IMR-90 (cell line): ENCODE data around the gene ABCC4. TPM values are rescaled to one million over a fixed set of nuclear protein-coding genes. Genes with fewer than 3 reads are reported as not detected.
A peak's percentile ranks its signal among the peaks of the same experiment; 100 is the strongest.

Experiments
- ATAC-seq: fragments of 200-7000 bp; cut with Tn5 transposase; 2 replicates; pipeline ENCODE4 v1.9.1; 2020; ENCODE audit warnings: low read depth, mild to moderate bottlenecking, moderate library complexity
- BruUV-seq: library from RNA; stranded (reverse); fragments of 400-500 nt; replicated peaks from 2 replicates; lab custom pipeline; 2021; lab: Mats Ljungman, UMichigan
- CTCF ChIA-PET: fragments of 300-600 bp; formaldehyde crosslinking; extraction: SDS; loops from one replicate; lab custom pipeline; 2021; ENCODE audit warnings: antibody characterized with exemption; lab: Yijun Ruan, JAX
- POLR2A ChIA-PET: fragments of 300-600 bp; sonication (Branson Sonifier 250); formaldehyde crosslinking; loops from one replicate; lab custom pipeline; 2022; ENCODE audit warnings: antibody characterized with exemption; ENCODE audit not compliant: unreplicated experiment; lab: Charles Lee
- DNase-seq: peaks from one replicate; pipeline ENCODE4 v3.0.0; 2013
- H2AFZ ChIP-seq: replicated peaks from 2 replicates; pipeline ENCODE3; 2013; ENCODE audit warnings: low read length, mild to moderate bottlenecking; ENCODE audit not compliant: poor library complexity
- H2AK5ac ChIP-seq: 2 replicates; pipeline ENCODE4 v1.6.1; 2013; ENCODE audit warnings: low read depth, low read length, inconsistent platforms
- H2AK9ac ChIP-seq: replicated peaks from 2 replicates; pipeline ENCODE3; 2013; ENCODE audit warnings: mild to moderate bottlenecking, low read depth, low read length, moderate library complexity; ENCODE audit not compliant: poor library complexity
- H2BK120ac ChIP-seq: 2 replicates; pipeline ENCODE4 v1.6.1; 2013; ENCODE audit warnings: low read depth, low read length, inconsistent platforms
- H2BK15ac ChIP-seq: 3 replicates; pipeline ENCODE4 v1.6.1; 2013; ENCODE audit warnings: low read depth, low read length, inconsistent platforms
- H2BK20ac ChIP-seq: 2 replicates; pipeline ENCODE4 v1.6.1; 2013; ENCODE audit warnings: low read depth, mild to moderate bottlenecking, inconsistent platforms, low read length, moderate library complexity
- H2BK5ac ChIP-seq: 2 replicates; pipeline ENCODE4 v1.6.1; 2013; ENCODE audit warnings: mild to moderate bottlenecking, low read depth, low read length, inconsistent platforms; ENCODE audit not compliant: poor library complexity, severe bottlenecking
- H3K14ac ChIP-seq: replicated peaks from 2 replicates; pipeline ENCODE4 v1.6.1; 2013; ENCODE audit warnings: low read depth, low read length, inconsistent platforms
- H3K18ac ChIP-seq: 2 replicates; pipeline ENCODE4 v1.6.1; 2013; ENCODE audit warnings: low read depth, low read length, control low read depth
- H3K23ac ChIP-seq: 2 replicates; pipeline ENCODE4 v1.6.1; 2013; ENCODE audit warnings: low read depth, low read length, inconsistent platforms
- H3K27ac ChIP-seq: 2 replicates; pipeline ENCODE4 v1.5.1; 2013; ENCODE audit warnings: mild to moderate bottlenecking, control low read depth, low read length; ENCODE audit not compliant: insufficient read depth
- H3K27me3 ChIP-seq: 2 replicates; pipeline ENCODE4 v1.6.1; 2013; ENCODE audit warnings: low read length; ENCODE audit not compliant: control insufficient read depth, insufficient read depth
- H3K36me3 ChIP-seq: 2 replicates; pipeline ENCODE4 v1.6.1; 2013; ENCODE audit warnings: low read length, mixed read lengths; ENCODE audit not compliant: control insufficient read depth, insufficient read depth
- H3K4ac ChIP-seq: 2 replicates; pipeline ENCODE4 v1.6.1; 2013; ENCODE audit warnings: low read depth, low read length, inconsistent platforms
- H3K4me1 ChIP-seq: 2 replicates; pipeline ENCODE4 v1.6.1; 2013; ENCODE audit warnings: low read length, mixed read lengths; ENCODE audit not compliant: control insufficient read depth, insufficient read depth
- H3K4me2 ChIP-seq: 2 replicates; pipeline ENCODE4 v1.6.1; 2013; ENCODE audit warnings: low read depth, mild to moderate bottlenecking, control low read depth, low read length, moderate library complexity
- H3K4me3 ChIP-seq: 2 replicates; pipeline ENCODE4 v1.5.1; 2013; ENCODE audit warnings: low read depth, mild to moderate bottlenecking, control low read depth, low read length, moderate library complexity; ENCODE audit not compliant: insufficient read depth
- H3K56ac ChIP-seq: 2 replicates; pipeline ENCODE4 v1.6.1; 2013; ENCODE audit warnings: low read length, inconsistent platforms; ENCODE audit not compliant: insufficient read depth; ENCODE audit errors: extremely low read depth
- H3K79me1 ChIP-seq, 2 experiments: 2 replicates each; pipeline ENCODE4 v1.6.1; 2013; ENCODE audit warnings: low read length in 2 of 2, inconsistent platforms in 1 of 2, low read depth in 1 of 2
- H3K9ac ChIP-seq: 2 replicates; pipeline ENCODE4 v1.6.1; 2013; ENCODE audit warnings: low read depth, low read length, control low read depth
- H3K9me1 ChIP-seq: 2 replicates; pipeline ENCODE4 v1.6.1; 2013; ENCODE audit warnings: low read length, inconsistent platforms; ENCODE audit not compliant: insufficient read depth
- H3K9me3 ChIP-seq: 2 replicates; pipeline ENCODE4 v1.6.1; 2013; ENCODE audit warnings: low read length; ENCODE audit not compliant: control insufficient read depth, insufficient read depth
- H4K20me1 ChIP-seq: 2 replicates; pipeline ENCODE4 v1.6.1; 2013; ENCODE audit warnings: low read length, inconsistent platforms; ENCODE audit not compliant: insufficient read depth
- H4K5ac ChIP-seq: 2 replicates; pipeline ENCODE4 v1.6.1; 2013; ENCODE audit warnings: mild to moderate bottlenecking, low read depth, low read length, control low read depth
- H4K8ac ChIP-seq, 2 experiments: 2 replicates each; pipeline ENCODE4 v1.6.1; 2013; ENCODE audit warnings: low read depth in 2 of 2, low read length in 2 of 2, control low read depth in 1 of 2, inconsistent platforms in 1 of 2
- H4K91ac ChIP-seq: 2 replicates; pipeline ENCODE4 v1.6.1; 2013; ENCODE audit warnings: low read depth, low read length, inconsistent platforms; ENCODE audit not compliant: insufficient read depth
- CHD1 ChIP-seq: IDR thresholded peaks from 2 replicates; pipeline ENCODE4 v1.6.1; 2012; ENCODE audit warnings: low read depth, low read length, improper control_type of control experiment
- RFX5 ChIP-seq: IDR thresholded peaks from 2 replicates; pipeline ENCODE4 v1.8.0; 2012; ENCODE audit warnings: low read depth, mild to moderate bottlenecking, low read length, moderate library complexity
- USF2 ChIP-seq: fragments of 150-350 bp; IDR thresholded peaks from 2 replicates; pipeline ENCODE4 v1.6.1; 2017; ENCODE audit warnings: mild to moderate bottlenecking, antibody characterized with exemption, low read length, low read depth
- WGBS, 2 experiments: methylation state at CpG; one replicate each; pipeline versions ENCODE4 v1.1.5 to v1.1.7; 2013; ENCODE audit warnings: missing lambda C conversion rate in 2 of 2; ENCODE audit not compliant: insufficient read length in 1 of 2; ENCODE audit errors: extremely low coverage in 2 of 2; 5-methylcytosine and 5-hydroxymethylcytosine counted together
- dilution Hi-C: fragments of 300-500 bp; cut with HindIII; formaldehyde crosslinking; loops from one replicate; pipeline ENCODE4 v1.14.3; 2018; ENCODE audit warnings: low sequenced_read_pairs; ENCODE audit not compliant: unreplicated experiment
- in situ Hi-C: fragments of 300-500 bp; cut with MboI; formaldehyde crosslinking; loops from 3 replicates; pipeline ENCODE4 v1.14.3; 2019; ENCODE audit warnings: low sequenced_read_pairs, inconsistent platforms, mixed read lengths
- intact Hi-C: fragments of 100-400 bp; cut with micrococcal nuclease; formaldehyde crosslinking; loops from 2 replicates; pipeline ENCODE4 v1.10.0; 2022
- polyA plus RNA-seq, 3 experiments: library from polyadenylated mRNA; depleted of rRNA; stranded (reverse); fragments of >200 nt; gene quantifications; 2 replicates each; pipeline ENCODE4 v1.2.3, GENCODE V29; 2012; ENCODE audit warnings: low replicate concordance in 1 of 3
- total RNA-seq: library from RNA; depleted of rRNA; stranded (reverse); fragments of >200 nt; gene quantifications from 2 replicates; pipeline ENCODE4 v1.2.3, GENCODE V29; 2012

Gene ABCC4
- total and polyA plus RNA-seq, 2 of the 4 experiments (the other 2 are of a cell fraction): 16.6 to 41.4 TPM

GRCh38 chr13:95258098-95258497 is 43.2 kb downstream of the ABCC4 start:
- intact Hi-C loops: no loop called here
- H3K56ac ChIP-seq: no peak overlapping the region
- no peak overlapping the region for H3K23ac ChIP-seq
- peak overlapping the region; percentile 11; the same call in 1 of the 3 replicates for H2BK15ac ChIP-seq
- in situ Hi-C loops: no loop called here
- H2AK9ac ChIP-seq: no peak overlapping the region
- dilution Hi-C loops: no loop called here
- H4K8ac ChIP-seq: peak overlapping the region in 1 of 2 experiments; percentile 36; a peak in 1 of 4 replicates
- no peak for TF ChIP-seq RFX5
- no peak for TF ChIP-seq USF2
- no peak for TF ChIP-seq CHD1
- H3K18ac ChIP-seq: no peak overlapping the region
- no peak overlapping the region for H2AFZ ChIP-seq
- H2BK120ac ChIP-seq: peak overlapping the region; percentile 30
- H3K36me3 ChIP-seq: peaks cover 16% of the 10 kb centered on the region; the same call in 1 of the 2 replicates
- no peak for DNase-seq
- H4K91ac ChIP-seq: 0 out of 2 replicates have a peak overlapping the region, but pooled peaks have one; percentile 11
- ChIA-PET POLR2A (no interaction called here), CTCF (no interaction called here)
- peaks cover 40 to 91% of the 10 kb centered on the region in 2 experiments for H3K79me1 ChIP-seq
- no peaks in the 10 kb centered on the region for H3K27me3 ChIP-seq
- H2BK5ac ChIP-seq: no peak overlapping the region
- peaks cover 37% of the 10 kb centered on the region for H3K9me1 ChIP-seq
- peak overlapping the region; percentile 90; the same call in 1 of the 2 replicates for H2AK5ac ChIP-seq
- no peak overlapping the region for H3K4me2 ChIP-seq
- H4K20me1 ChIP-seq: 0 out of 2 replicates have a peak, but pooled peaks cover 4% of the 10 kb centered on the region
- no peak overlapping the region for H3K9ac ChIP-seq
- H4K5ac ChIP-seq: no peak overlapping the region
- peaks cover 20% of the 10 kb centered on the region for H3K4me1 ChIP-seq
- H2BK20ac ChIP-seq: 0 out of 2 replicates have a peak overlapping the region, but pooled peaks have one; percentile 14
- peak overlapping the region; percentile 74; the same call in 1 of the 2 replicates for H3K14ac ChIP-seq
- ATAC-seq: no peak
- 92 to 100% methylated on average over 1 to 4 of the region's 5 CpGs for WGBS, 2 experiments
- H3K9me3 ChIP-seq: no peaks in the 10 kb centered on the region
- H3K4me3 ChIP-seq: no peak overlapping the region
- H3K27ac ChIP-seq: no peak overlapping the region
- BruUV-seq: no TSS peak
- H3K4ac ChIP-seq: peak overlapping the region; percentile 64
